GM18907 (cell line): ENCODE measurements around the gene MAP1LC3B.
A peak's percentile ranks its signal among the peaks of the same experiment; 100 is the strongest.
"Not testable (repeated sequence)": the region's sequence is repeated elsewhere in the genome, so short reads cannot be mapped to it uniquely, and the experiment has no call there.

Experiments used
- ATAC-seq: cut with Tn5 transposase; IDR thresholded peaks from one replicate; pipeline ENCODE4 v1.9.1; 2021; ENCODE audit warnings: mild to moderate bottlenecking, moderate library complexity; ENCODE audit not compliant: unreplicated experiment

The MAP1LC3B gene

DNA sequence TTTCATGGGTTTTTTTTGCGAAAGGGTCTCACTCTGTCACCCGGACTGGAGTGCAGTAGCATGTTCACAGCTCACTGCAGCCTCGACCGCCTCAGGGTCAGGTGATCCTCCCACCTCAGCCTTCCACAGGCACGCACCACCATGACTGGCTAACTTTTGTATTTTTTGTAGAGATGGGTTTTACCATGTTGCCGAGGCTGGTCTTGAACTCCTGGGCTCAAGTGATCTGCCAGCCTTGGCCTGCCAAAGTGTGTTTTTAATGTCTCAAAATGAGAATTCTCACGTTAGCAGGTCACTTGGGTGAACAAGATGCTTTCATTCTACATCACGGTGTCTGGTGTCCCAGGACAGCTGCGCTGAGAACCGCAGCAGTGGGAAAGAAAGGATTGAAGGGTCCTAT is 11.7 kb upstream of the MAP1LC3B start:
- no peak for ATAC-seq

DNA sequence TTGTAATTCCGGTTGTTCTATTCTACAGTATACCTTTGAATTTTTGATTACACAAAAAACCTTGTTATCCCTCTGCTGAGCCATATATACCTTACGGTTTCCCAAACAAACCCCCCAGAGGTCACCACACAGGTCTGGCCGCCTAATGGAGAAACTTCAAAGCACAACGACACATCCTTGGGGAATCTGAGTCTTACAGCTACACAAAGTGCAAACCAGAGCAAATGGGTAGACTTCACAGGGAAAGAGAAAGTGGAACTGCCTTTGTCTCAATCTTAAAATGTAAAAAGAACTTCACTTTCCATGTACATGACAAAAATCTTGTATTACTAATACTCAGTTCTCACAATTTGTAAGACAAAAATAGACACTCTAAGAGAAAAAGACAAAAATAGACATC is 11.3 kb upstream of the MAP1LC3B start:
- no peak for ATAC-seq

DNA sequence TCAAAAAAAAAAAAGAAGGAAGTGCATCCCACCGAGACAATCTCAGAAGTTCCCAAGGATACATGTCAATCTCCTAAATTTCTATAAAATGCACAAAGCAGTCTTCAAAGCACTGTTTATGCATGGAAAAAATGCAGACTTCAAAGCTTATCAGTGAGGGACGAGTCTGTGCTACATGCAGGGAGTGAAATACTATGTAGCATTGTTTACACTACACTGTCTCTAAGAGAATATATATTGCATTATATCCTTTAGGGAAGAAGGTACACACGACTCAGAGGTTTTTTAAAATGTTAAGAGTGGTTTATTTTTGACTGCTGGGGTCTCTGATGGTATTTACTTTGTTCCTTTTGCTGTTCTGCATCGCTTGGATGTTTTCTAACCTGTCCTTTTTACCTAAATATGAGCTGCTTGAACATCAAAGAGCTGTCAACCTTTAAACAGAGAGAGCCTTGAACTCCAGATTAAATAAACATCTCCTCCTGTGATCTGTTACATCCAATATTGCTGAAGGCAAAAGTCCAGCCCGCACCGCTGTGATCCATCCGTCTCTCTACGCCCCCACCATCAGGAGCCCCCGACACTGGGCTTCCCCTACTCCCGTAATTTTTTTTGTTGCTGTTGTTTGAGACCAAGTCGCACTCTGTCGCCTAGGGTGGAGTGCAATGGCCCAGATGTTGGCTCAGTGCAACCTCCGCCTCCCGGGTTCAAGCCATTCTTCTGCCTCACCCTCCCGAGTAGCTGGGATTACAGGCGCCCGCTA is 9.9 kb upstream of the MAP1LC3B start:
- ATAC-seq, result no peak

DNA sequence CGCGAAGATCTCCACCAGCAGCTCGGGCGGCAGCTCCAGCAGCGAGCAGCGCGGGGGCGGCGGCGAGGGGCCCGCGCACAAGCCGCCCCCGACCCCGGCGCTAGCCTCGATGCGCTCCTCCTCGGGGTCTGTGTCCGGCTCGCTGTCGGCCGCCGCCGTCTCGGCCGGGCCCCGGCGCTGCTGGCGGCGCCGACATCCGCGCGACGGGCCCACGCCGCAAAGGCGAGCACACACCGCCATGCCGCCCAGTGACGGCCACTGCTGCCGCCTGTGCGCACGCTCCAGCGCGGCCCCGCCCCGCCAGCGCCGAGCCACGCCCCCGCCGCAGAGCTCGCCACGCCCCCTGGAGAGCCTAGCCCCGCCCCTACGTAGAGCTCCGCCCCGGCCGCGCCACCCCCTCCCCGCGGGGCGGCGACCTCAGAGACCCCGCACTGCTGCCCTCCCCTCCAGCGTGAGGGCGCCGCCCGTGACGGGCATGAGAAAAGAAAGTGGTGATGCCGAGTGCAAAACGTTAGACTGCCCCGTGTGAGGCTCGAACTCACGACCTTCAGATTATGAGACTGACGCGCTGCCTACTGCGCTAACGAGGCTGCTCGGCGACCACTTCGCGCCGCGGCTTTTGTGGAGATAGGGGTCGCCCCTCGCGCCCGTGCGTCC is 8.5 kb upstream of the MAP1LC3B start, which contains the start of gene FBXO31:
Gene FBXO31 (minus strand): TSS at position 272 of the 657 bp plus-strand sequence. CDS start 32 bp downstream, at position 240.
- ATAC-seq, result peak; percentile 51

DNA sequence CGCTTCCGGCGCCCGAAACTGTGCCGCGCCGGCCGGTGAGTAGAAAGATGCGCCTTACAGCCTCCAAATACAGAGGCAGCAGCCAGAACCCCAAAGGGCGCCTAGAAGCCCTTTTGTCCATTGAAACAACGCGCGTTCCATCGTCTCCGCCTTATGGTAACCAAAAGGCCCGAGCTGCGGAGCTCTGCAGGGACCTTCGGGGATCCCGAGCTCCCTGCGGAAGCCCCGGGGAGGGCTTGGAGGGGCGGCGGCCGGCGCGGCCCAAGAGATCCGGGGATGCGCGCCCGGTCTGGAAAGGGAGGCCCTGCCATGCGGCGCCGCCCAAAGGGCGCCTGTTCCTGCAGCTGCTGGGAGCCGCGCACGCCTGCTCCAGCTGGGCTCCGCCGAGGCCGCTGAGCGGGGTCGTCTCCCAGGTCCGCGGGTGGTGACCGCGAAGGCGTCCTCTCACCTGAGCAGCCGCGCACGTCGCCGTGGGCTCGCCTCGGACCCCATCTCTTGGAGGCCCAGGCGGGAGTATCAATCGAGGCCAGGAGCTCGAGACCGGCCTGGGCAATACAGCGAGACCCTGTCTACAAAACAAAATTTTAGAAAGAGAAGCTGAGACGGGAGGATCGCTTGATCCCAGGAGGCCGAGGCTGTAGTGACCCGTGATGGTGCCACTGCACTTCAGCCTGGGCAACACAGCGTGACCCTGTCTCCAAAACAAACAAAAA is 7.8 kb upstream of the MAP1LC3B start:
- ATAC-seq, result peak; percentile 16

DNA sequence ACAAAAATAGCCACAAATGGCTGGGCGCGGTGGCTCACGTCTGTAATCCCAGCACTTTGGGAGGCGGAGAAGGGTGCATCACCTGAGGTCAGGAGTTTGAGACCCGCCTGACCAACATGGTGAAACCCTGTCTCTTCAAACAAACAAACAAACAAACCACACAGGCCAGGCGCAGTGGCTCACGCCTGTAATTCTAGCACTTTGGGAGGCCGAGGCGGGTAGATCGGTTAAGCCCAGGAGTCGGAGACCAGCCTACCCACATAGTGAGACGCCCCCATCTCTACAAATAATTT is 7.3 kb upstream of the MAP1LC3B start:
- ATAC-seq, result not testable (repeated sequence)

- ATAC-seq, result peak; percentile 61
Measured at GRCh38 chr16:87387942-87388817, 4.0 kb upstream of the MAP1LC3B start.

DNA sequence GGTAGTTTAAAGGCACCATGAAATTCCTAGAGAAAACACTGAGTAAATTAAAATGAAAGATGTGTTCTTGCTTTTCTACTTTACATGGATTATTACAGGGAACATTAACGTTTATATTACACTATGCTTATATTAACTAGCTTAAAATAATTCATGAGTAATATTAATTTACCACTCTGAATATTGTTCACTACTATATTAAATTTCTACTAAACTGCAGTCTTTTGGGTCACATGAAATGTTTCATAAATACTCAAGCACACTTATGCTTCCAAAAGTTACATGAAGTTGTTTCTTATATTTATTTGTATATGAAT is 3.4 kb upstream of the MAP1LC3B start:
- no peak for ATAC-seq

- ATAC-seq, result no peak
Measured at GRCh38 chr16:87389245-87389644, 2.9 kb upstream of the MAP1LC3B start.

- not testable (repeated sequence) for ATAC-seq
Measured at GRCh38 chr16:87389914-87390313, 2.2 kb upstream of the MAP1LC3B start.

GRCh38 chr16:87390641-87391323 is 1.4 kb upstream of the MAP1LC3B start:
- ATAC-seq, result no peak

- ATAC-seq, result no peak
Measured at GRCh38 chr16:87391324-87391949, 699 bp upstream of the MAP1LC3B start.

GRCh38 chr16:87392821-87393679 is 914 bp downstream of the MAP1LC3B start:
- no peak for ATAC-seq

- no peak for ATAC-seq
Measured at GRCh38 chr16:87393680-87394055, 1.5 kb downstream of the MAP1LC3B start.

DNA sequence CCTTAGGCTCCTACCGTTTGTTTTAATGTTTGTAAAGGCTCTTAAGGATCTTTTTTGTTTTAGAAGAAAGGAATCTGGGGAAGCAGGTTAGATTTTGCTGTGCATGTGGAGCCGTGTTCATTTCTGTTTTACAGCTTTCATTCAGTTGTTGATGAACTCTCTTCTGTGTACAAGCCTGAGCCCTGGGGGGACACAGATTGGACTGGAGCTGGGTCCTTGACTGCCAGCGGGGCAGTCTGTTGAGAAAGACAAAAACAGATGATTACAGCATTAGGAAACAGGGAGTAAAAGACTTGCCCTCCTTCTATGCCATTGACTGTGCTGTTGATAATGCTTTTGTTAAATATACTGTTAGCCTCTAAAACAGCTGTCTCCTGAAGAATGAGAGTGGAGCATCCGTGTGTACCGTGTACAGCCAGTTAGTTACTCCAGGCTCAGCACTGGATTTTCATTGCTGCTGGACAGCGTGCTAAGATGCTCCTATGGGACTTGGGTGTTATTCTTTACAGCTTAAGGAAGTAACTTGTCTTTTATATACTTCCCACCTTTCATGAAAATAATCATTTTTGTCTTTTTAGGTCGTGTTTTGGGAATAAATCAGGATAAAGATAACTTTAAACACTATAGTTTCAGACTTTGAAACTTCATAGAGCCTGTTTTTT is 3.2 kb downstream of the MAP1LC3B start:
- no peak for ATAC-seq

DNA sequence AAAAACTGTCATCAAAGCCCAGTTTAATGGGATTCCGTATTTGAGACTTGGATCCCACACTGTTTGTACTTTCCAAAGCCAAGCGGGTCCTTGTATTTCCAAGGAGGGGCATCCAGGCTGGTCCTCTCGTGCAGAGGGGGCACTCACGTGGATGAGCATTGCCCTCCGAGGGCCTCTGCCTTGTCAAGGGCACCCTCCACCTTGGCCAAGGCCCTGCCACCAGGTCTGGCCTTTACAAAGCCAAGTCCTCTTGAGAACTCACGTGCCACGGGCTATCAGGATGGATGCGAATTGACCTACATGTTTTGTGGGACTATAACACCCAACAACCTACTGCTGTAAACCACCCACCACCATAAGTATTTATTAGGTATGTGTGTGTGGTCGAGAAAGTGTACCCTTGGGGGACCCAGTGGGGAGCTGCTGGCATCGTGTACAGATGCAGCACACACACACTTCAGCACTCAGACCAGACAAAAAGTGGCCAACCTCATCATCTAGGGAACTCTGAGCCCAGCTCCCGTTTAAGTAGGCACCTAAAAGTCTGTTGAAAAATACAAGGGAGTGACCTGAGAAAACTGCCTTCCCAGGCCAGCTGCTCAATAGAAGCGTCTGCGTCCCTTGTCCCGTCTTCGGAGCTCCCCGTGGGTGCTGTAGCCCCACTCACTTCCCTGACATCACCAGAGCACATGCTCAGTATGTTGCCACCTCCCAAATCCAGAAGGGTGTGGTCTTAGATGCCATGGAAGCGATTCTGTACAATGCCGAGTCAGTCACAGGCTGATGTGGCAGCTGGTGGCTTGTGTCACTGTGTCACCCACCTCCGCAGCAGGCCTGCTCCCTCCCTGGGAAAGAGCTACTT is 12.9 kb downstream of the MAP1LC3B start:
- ATAC-seq, result no peak

- no peak for ATAC-seq
Measured at GRCh38 chr16:87406495-87407088, 14.5 kb downstream of the MAP1LC3B start.
